Body of pancreas (tissue), 4 donors: ENCODE measurements around the gene CDK17. TPM values are rescaled to one million over a fixed set of nuclear protein-coding genes. Genes with fewer than 3 reads are reported as not detected.

Source experiments
- ATAC-seq: fragments of 150-250 bp; one replicate; pipeline ENCODE4 v1.9.1; 2016
- DNase-seq, 4 donors: peaks; one replicate each; pipeline ENCODE4 v3.0.0-alpha.2; 2019
- H3K27ac ChIP-seq, 4 donors: fragments of 200-600 bp; sonication (generic); 1 replicate in 3 of 4; 2 replicates in 1 of 4; pipeline versions ENCODE4 v1.5.1 to v1.6.1; 2016 to 2019; ENCODE audit warnings: mild to moderate bottlenecking in 1 of 4, mixed read lengths in 1 of 4, moderate library complexity in 1 of 4
- H3K27me3 ChIP-seq, 2 donors: fragments of 200-600 bp; sonication (generic); one replicate each; pipeline ENCODE4 v1.6.0; 2016; ENCODE audit warnings: mild to moderate bottlenecking in 1 of 2
- H3K36me3 ChIP-seq, 2 donors: fragments of 200-600 bp; sonication (generic); replicated peaks in 1 of 2; 2 replicates each; pipeline ENCODE4 v1.5.1; 2016; ENCODE audit warnings: low read depth in 2 of 2; ENCODE audit not compliant: insufficient read depth in 1 of 2
- H3K4me1 ChIP-seq: fragments of 200-600 bp; sonication (generic); one replicate; pipeline ENCODE4 v1.6.0; 2016
- H3K4me3 ChIP-seq, 2 donors: fragments of 200-600 bp; sonication (generic); 1 replicate in 1 of 2; 2 replicates in 1 of 2; pipeline ENCODE4 v1.5.1; 2016 to 2019
- H3K9me3 ChIP-seq, 3 donors: fragments of 200-600 bp; sonication (generic); 1 replicate in 2 of 3; 2 replicates in 1 of 3; pipeline ENCODE4 v1.5.1; 2016
- CTCF ChIP-seq, 7 experiments: fragments of 450-650 bp in 4 of 7; fragments of 200-600 bp in 3 of 7; sonication (generic) in 3 of 7; IDR thresholded peaks; one replicate each; pipeline ENCODE4 v1.5.1; 2016 to 2019; ENCODE audit warnings: antibody characterized with exemption in 7 of 7
- POLR2A ChIP-seq, 3 donors: fragments of 450-650 bp; IDR thresholded peaks; one replicate each; pipeline ENCODE4 v1.6.1; 2016; ENCODE audit warnings: antibody characterized with exemption in 3 of 3, mild to moderate bottlenecking in 2 of 3
- WGBS, 2 donors: methylation state at CpG; one replicate each; pipeline ENCODE4 v1.1.5; 2017; 5-methylcytosine and 5-hydroxymethylcytosine counted together
- intact Hi-C: fragments of 100-400 bp; cut with DNase I; formaldehyde crosslinking; loops from one replicate; pipeline ENCODE4 v1.15.1; 2023
- total RNA-seq, 2 donors: library from RNA; depleted of rRNA; stranded (reverse); fragments of >200 nt; gene quantifications; one replicate each; pipeline ENCODE4 v1.1.0, GENCODE V29; 2016

CDK17 gene
- total RNA-seq, 2 donors from 2014 or later, result 17.5 to 29.8 TPM

- DNase-seq, result no peak
- intact Hi-C loops, result no loop called here
- no peak for ATAC-seq
- no peaks in the 10 kb centered on the region for H3K9me3 ChIP-seq
- H3K27ac ChIP-seq, result no peak overlapping the region
- no peaks in the 10 kb centered on the region for H3K27me3 ChIP-seq
- H3K36me3 ChIP-seq, result no peaks in the 10 kb centered on the region
- TF ChIP-seq POLR2A (IDR thresholded peaks at IDR 0.05) (no peak), CTCF (IDR thresholded peaks at IDR 0.05) (no peak)
- H3K4me1 ChIP-seq, result no peaks in the 10 kb centered on the region
- WGBS, 2 donors, result 86 to 93% methylated on average over 10 of the region's 10 CpGs
- no peak overlapping the region for H3K4me3 ChIP-seq
Measured at GRCh38 chr12:96444399-96444798, 44.2 kb upstream of the CDK17 start.

- no peaks in the 10 kb centered on the region for H3K4me1 ChIP-seq
- no peaks in the 10 kb centered on the region for H3K9me3 ChIP-seq
- H3K27ac ChIP-seq, result no peak overlapping the region
- DNase-seq, result no peak
- TF ChIP-seq POLR2A (IDR thresholded peaks at IDR 0.05) (no peak), CTCF (IDR thresholded peaks at IDR 0.05) (no peak)
- no peak for ATAC-seq
- intact Hi-C loops, result no loop called here
- no peaks in the 10 kb centered on the region for H3K36me3 ChIP-seq
- 80 to 88% methylated on average over 3 of the region's 3 CpGs for WGBS, 2 donors
- no peaks in the 10 kb centered on the region for H3K27me3 ChIP-seq
- no peak overlapping the region for H3K4me3 ChIP-seq
Measured at GRCh38 chr12:96442906-96443305, 42.7 kb upstream of the CDK17 start.

- Histone ChIP-seq H3K4me1 (no peaks in the 10 kb centered on the region), H3K4me3 (no peak overlapping the region), H3K27ac (no peak overlapping the region), H3K9me3 (no peaks in the 10 kb centered on the region), H3K27me3 (no peaks in the 10 kb centered on the region), H3K36me3 (no peaks in the 10 kb centered on the region)
- intact Hi-C loops, result no loop called here
- ATAC-seq (no peak), DNase-seq (no peak)
- 46 to 47% methylated on average over 3 of the region's 3 CpGs for WGBS, 2 donors
- TF ChIP-seq CTCF (IDR thresholded peaks at IDR 0.05) (no peak), POLR2A (IDR thresholded peaks at IDR 0.05) (no peak)
Measured at GRCh38 chr12:96441816-96442215, 41.6 kb upstream of the CDK17 start.

- no peak for ATAC-seq
- no peak overlapping the region for H3K4me3 ChIP-seq
- 67 to 80% methylated on average over 3 of the region's 3 CpGs for WGBS, 2 donors
- no peaks in the 10 kb centered on the region for H3K4me1 ChIP-seq
- no peaks in the 10 kb centered on the region for H3K9me3 ChIP-seq
- H3K27me3 ChIP-seq, result no peaks in the 10 kb centered on the region
- DNase-seq, result no peak
- no peak overlapping the region for H3K27ac ChIP-seq
- TF ChIP-seq POLR2A (IDR thresholded peaks at IDR 0.05) (no peak), CTCF (IDR thresholded peaks at IDR 0.05) (no peak)
- no peaks in the 10 kb centered on the region for H3K36me3 ChIP-seq
- intact Hi-C loops, result no loop called here
Measured at GRCh38 chr12:96438330-96438729, 38.1 kb upstream of the CDK17 start.

GRCh38 chr12:96437171-96437445, 36.9 kb upstream of the CDK17 start:
- ATAC-seq (no peak), DNase-seq (no peak)
- Histone ChIP-seq H3K27me3 (no peaks in the 10 kb centered on the region), H3K9me3 (no peaks in the 10 kb centered on the region), H3K36me3 (no peaks in the 10 kb centered on the region), H3K27ac (no peak overlapping the region), H3K4me1 (no peaks in the 10 kb centered on the region), H3K4me3 (no peak overlapping the region)
- 0 to 50% methylated on average over 1 of the region's 1 CpG for WGBS, 2 donors
- no peak for TF ChIP-seq CTCF (IDR thresholded peaks at IDR 0.05)
- no peak for TF ChIP-seq POLR2A (IDR thresholded peaks at IDR 0.05)
- intact Hi-C loops, result no loop called here
